Kasumi-1 (cell line): ENCODE data around the gene SLC44A1.

ENCODE experiments used
- DNase-seq, 2 experiments: peaks; one replicate each; lab custom pipeline; 2025; lab: John Stamatoyannopoulos, UW

The SLC44A1 gene

DNA sequence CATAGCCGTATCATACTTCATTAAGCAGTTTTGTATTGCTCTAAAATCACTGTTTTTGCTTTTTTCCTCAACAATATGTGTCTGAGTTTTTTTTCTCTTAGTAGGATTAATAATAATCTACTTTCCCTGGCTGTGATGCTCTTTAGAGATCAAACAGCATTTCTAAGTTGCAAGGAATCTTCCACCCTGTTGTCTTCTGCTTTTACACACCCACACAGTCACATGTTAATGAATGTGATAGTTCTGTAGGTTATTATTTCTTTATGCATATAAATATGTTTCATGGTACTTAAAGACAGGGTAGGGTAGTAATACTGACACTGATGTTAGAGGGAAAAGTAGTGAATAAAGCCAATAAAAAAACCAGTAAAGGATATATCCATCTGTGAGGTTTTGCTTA, 29.3 kb downstream of the SLC44A1 start:
- DNase-seq = no peak

DNA sequence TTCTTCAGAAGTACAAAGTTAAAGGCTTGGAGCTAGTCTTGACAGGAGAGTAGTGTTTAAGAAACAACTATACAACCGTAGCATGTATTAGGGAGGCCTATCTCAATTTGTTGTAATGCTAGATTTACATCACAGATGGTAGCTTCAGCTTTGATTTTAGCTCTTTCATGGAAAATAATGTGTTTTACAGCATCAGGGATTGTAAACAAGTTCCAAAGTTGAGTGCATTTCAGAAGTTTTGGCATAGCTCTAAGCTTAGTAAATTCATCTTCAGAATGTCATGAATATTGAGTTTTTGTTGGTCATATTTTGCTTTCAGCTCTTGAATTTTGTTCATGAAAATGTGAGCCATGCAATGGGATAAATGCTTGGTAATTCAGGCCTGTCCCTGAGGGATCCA, 30.7 kb downstream of the SLC44A1 start:
- no peak for DNase-seq

DNA sequence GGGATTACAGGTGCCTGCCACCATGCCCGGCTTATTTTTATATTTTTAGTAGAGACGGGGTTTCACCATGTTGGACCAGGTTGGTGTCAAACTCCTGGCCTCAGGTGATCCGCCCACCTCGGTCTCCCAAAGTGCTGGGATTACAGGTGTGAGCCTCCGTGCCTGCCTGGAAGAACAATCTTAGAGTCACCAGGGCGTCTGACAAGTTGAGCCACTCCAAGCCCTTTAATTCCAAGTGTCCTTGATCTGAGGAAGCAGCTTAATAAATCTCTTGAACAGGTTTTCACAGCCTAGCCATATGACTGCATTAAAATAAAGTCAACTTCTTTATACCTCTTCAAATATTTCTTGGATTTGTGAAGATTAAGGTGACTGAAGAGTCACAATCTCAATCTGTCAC, 31.5 kb downstream of the SLC44A1 start:
- no peak for DNase-seq

DNA sequence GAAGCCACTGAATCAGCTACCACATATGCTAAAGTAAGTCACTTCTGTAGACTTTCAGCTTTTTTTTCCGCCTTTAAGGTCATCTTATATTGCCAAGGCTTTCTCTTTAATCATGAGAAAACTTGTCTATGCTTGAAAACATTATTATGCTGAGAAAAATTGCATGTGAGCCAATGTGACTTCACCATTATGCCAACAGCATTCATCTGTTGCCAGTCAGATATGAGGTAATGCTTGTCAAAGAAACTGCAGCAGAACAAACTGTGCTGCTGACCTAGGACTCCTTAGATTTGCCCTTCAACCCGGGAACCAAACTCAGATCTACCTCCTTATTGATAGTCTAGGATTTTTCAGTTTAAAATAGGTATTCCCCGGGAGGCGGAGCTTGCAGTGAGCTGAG, 34.3 kb downstream of the SLC44A1 start:
- DNase-seq = no peak

DNA sequence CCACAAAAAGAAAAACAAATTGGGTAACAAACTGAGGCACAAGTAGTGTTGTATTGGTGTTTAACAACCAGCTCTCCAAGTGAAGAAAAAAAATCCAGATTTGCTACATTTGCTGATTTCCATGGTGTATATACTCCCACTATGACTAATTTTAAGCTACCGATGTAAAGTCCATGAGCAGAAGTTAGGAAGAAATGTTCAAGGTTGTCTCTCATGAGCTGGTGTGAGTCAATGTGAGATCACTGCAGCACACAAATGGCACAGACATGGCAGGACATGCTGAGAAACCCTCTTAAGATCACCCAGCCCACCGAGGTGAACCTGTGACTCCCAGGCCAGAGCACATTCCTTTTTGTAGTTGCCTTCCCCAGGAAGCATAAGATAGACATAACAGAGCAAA, 36.2 kb downstream of the SLC44A1 start:
- no peak for DNase-seq

DNA sequence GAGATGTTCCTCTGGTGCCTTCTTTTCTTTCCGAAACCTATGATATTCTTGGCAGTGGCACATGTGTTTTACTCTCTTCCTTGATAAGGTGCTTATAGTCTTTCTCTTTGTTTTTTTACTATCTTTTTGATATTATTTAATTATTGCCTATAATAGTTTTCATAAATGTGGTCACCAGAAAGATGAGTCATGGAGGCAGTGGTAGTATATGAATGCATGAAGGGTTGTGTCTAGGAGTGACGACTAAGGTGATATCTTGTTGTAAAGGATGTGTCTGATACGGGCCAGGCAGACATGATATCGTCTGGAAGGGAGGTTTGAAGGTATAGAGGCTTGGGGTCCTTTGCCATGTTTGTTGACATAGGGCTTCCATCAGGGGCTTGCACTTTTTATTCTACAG, 36.8 kb downstream of the SLC44A1 start:
- no peak for DNase-seq

DNA sequence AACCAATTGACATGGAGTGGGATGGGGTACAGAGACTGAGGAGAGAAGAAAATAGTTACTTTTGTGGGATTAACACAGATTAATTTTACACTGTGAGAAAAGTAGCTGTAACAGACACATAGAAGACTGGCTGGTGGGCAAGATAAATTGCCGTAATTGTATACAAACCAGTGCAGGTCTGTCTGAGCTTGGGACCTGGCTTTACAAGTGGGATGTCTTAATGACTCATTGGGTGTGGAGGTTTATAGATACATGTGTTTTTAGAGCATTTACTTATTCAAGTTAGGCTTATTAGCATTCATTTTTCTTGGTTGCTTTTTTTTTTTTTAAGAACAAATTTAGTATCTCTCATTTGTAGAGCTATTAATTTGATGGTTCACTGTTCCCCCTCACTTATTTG, 37.5 kb downstream of the SLC44A1 start:
- no peak for DNase-seq

DNA sequence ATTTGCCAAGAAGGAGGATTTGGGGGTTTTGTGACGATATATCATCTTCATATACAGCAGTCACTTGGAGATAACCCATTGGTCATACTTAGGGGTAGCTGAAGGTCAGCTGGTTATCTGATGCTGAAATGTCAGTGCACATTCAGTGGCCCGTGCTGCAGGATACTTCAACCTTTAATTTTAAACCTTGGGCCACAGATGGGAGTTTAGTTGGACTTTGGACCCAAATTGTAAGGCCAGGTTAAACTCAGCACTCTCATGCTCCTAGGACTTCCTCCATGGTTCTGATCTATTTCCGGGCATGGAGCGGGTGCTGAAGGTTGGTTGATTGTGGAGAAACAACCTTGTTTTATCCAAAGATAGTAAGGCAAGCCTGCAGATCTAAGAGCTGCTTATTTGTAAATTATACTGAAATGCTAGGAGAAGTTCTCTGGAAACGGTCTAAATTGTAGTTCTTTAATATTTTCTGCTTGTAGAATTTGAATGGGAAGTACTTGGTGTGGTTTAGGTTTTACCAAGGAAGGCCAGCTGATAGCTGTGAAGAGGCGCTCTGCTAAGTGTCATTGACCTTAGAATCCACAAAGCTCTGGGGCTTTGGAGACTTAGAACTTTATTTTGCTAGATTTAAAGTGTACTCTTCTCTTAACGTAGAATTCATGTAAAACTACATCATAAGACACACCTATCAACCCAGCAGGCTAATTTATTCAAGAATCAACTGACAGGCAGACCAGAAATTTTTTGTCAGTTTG, 38.6 kb downstream of the SLC44A1 start:
- no peak for DNase-seq

DNA sequence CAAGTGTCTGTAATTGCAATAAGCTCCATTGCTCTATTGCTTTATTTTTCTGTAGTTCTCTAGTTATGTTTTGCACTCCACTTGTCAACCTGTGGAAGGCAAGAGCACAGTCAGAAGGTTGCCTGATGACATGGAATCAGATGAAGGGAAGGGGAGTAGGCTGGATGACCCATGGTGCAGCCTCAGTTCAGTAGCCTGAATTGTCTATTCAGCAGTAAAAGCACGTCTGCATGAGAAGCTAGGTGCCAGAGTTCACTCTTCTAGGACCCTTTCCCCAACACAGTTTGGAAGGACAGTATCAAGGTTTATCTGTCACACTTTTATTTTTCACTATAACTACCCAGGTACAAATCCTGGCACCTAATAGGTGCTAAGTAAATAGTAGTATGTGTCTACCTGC, 39.3 kb downstream of the SLC44A1 start:
- no peak for DNase-seq

DNA sequence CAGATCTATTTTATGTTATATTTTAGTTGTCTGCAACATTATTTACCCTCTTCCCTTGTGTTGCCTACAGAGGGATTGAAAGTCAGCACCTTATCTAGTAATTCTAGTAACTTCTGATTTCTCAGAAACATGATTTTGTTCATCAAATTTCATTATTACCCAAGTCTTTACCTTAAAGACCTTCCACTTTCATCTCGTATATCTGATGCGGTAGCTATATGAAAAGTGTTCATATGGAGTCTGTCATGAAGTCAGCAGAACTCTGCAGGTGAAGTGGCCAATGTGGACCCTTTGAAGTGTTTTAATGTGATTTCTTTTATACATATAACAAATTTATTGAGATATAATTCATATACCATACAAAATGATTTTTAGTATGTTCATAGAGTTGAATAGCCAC, 40.0 kb downstream of the SLC44A1 start:
- no peak for DNase-seq

DNA sequence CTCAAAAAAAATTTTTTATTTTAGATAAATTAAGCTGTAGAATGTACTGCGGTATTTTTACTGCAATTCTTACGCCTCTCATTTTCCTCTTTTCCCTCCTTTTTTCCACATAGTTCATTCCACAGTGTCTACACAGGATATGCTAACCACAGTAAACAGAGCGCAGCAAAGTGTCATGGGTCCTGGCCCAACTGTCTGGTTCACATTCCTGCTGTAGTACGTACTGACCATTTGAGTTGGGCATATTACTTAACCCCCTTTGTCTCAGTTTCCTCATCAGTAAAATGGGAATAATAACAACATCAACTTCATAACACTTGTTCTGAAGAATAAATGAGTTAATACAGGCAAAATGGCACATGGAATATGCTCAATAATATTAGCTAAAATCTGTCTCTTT, 41.6 kb downstream of the SLC44A1 start:
- no peak for DNase-seq

DNA sequence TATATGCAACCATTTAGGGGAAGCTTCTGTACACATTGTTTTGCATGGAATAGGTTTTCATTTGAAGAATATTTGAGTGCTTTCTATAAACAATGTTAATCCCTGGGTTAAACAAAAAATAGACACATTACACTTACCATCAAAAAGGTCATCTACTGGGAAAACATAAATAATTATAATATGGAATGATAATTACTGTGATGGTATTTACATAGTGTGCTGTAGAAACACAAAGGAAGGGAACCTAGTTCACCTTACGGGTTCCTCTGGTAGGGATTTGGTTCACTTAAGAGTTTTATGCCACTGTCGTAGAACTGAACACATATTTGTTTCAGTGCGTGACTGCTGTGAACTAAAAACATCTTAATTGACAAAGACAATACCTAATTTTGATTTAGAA, 44.9 kb downstream of the SLC44A1 start:
- no peak for DNase-seq

DNA sequence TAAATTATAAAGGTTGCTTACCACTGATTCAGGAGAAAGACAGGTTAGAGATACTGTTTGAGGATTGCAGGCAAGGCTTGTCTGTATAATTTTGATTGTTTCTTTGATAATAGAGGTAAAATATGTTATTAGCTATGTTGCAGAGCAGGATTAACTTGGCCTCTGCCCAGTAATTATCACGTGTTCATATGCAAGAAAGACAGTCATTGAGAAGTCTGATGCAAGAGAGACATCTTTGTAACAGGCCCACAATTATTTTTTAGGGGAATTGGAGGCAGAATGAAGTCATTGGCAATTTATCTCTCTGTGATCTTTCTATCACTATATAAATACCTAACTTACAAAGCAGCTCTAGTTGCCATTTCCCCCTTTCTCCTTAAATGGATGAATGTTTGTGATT, 46.0 kb downstream of the SLC44A1 start:
- DNase-seq = no peak

DNA sequence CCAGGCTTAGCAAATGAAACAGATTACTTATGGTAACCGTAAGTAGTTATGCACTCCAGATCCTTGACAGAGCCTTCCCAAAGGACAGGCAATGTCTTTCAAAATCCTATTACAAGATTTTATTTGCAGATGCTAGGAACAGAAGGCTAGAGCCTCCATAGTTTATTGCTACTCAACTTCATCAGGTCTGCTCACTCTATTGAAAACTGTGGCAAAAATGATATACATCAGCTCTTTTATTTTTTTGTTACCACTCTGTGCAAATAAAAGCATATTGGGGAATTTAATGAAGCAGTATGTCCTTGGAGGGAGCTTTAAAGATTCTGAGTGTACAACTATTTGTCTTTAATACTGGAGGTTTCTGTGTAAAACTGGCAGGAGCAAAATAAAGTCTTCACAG, 46.5 kb downstream of the SLC44A1 start:
- DNase-seq = no peak

DNA sequence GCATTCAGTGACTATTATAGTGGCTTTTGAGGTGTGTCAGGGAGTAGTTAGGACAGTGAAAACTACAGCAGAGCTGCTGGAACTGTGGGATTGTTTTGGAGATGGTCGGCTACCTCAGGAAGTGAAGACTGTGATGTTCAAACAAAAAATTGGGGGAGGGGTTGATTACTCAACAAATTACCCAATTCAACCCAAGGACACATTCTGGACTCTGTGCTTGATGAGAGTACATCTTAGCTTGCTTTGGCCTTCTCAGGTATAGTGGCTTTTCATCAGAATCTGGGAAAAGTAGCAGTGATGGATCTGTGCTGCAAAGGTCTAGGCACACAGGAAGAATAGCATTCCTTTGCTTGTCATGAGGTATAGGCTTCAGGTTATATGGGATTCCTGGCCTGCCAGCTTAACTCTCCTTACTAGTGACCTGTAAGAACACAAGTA, 47.0 kb downstream of the SLC44A1 start:
- DNase-seq = no peak

DNA sequence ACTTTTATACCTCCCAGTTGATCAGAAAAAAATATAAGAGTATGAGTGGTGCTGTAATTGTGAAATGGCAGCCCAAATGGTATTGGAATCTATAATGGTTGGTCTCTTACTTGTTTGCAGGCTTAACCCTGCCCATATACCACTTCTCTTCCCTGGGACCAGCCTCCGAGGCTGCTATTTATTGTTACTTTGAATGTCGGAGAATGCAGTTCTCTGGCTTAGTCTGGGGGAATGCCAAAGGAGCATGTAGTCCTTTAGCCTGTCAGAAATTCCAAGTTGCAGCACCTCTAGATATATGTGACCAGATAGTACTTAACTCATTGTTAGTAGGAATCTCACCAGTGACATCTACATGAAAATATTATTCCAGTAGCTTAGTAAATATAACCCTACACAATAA, 47.5 kb downstream of the SLC44A1 start:
- DNase-seq = no peak

DNA sequence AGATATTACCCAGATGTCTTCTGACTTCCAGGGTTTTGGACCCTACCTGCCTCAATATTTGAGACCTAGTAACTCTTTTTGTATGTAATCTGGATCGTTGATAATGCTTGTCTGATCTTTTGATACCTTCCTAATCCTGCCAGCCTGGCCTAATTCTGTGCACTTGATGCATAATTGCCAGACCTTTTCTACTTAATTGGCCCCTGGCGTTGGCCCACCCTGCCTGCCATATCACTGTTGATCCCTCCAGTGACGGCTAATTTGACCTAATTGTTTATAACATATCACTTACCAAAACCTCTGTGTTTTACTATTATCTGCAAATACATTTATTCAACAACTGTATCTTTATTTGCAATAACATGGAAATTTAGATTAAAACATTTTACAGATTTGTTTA, 49.0 kb downstream of the SLC44A1 start:
- no peak for DNase-seq

DNA sequence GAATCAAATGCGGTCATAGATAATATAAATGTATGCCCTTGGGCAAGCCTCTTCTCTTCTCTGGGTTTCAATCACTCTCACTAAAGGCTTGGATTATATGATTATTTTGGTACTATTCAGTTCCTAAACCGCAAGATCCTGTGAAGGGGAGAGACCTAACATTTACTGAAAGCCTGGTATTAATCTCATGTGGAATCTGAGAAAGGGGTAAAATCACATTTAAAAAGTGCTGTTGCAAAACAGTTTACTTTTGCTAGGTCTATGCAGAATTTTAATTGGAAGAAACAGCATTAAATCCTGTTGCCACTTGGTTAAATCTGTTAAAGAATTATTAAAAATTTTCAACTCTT, 50.7 kb downstream of the SLC44A1 start:
- no peak for DNase-seq

DNA sequence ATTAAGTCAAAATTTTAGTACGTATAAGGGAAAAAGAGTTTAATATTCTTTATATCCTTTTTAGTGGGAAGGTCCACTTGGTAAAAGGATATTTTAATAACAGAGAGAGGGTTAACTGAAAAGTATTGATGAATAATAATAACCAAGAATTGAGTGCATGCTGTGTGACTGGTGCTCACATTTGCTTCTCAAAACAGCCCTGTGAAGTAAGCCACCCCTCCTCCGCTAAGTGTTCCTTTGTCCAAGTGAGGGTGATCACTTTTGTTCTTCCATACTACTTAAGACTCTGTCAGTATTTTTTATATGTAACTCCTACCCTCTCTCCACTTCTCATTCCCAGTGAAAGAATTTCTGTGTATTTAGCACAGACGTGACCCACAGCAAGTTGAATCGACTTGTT, 51.5 kb downstream of the SLC44A1 start:
- DNase-seq = no peak

DNA sequence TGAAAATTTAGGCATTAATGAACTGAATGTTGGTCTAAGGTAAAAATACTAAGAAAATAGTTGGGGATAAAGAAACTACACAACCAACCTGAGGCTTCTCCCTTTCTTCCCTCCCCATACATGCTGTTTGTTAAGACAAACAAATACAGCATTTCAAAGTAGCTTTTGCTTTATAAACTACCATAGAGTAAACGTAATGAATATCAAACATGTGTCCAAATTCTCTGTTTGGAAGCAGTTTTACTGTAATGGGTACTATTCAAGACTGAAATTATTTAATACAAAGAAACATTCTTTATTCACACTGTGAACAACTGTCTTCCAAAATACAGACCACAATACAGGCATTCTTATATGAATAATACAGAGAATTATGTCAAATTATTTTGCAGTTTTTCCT, 52.0 kb downstream of the SLC44A1 start:
- no peak for DNase-seq

DNA sequence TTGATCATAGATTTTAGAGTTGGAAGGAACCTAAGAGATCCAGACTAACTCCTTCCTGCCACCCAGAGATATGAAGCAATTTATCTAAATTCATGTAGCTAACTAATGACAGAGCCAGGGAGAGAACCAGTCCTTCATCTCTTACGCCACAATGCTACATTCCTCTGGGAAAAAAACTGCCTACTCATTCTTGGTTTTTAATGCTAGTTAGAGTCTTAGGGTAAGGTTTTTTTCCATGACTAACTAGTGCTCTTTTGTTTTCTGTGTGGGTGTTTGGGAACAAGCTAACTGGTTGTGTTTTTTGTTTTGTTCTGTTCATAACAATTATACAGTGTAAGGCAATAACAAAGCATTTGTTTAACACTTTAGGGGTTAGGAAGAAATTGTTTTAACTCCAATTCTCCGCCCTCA, 52.4 kb downstream of the SLC44A1 start:
- DNase-seq = no peak

DNA sequence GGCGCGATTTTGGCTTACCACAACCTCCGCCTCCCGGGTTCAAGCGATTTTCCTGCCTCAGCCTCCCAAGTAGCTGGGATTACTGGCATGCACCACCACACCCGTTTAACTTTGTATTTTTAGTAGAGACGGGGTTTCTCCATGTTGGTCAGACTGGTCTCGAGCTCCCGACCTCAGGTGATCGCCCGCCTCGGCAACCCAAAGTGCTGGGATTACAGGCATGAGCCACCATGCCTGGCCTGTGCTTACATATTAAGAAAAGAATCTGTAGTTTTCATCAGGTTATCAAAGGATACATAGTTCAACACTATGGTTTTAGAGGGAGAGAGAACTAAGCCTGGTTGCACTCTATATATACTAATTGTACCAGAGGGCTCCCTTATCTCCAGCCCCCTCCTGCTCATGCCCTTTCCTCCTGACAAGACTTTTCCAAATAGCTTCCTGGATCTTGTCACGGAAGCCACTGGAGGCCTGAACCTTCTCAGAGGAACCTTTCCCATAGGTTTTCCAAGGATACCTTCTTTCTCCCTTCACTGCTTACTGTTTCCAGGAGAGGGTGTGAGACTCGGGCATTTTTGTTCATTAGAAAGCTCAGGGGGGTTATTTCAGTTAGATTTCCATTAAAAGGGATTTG, 53.1 kb downstream of the SLC44A1 start:
- no peak for DNase-seq

DNA sequence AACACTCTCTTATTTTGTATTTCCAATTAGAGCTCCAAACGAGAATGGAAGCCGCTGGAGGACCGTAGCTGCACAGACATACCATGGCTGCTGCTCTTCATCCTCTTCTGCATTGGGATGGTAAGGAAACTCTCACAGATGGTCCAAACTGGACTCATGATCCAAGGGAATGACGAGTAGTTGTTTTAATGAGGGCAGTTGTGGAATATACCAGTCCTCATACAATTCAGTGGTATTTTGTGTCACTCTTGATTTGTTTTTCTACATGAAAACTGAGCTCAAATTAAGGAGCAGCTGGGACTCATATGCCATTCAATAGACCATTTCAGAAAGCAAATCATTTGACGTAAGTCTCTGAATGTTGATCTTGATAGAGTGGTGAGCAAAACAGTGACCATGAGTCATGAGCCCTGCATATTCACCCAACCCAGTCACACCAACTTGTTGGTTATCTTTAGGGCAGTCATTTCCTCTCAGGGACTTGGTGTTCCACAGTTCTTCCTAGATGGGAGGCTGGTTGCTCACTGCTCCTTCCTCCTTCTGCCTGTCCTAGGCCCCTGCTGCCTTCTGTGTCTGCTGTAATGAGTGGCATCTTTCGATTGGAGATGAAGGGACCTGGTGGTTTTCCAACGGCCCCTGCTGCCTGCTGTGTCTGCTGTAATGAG, 54.9 kb downstream of the SLC44A1 start:
- no peak for DNase-seq

DNA sequence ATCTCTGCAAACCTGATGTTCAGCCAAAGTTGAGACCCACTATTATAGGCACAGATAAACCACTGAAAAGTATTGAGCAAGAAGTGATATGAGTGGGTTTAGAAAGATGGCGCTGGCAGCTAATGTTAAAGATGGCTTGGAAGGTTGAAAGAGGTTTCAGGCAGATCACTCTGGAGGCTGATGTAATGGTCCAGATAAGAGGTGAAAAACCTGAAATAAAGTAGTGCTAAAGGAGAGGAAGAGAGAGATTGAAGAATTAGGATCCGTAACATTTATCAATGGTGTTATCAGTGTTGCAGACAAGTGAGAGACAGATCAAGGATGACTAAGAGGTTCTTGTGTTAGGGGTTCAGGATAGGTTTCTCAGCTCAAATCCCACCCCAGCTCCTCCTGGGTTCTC, 58.3 kb downstream of the SLC44A1 start:
- no peak for DNase-seq
